Stimulated activated CD4-positive, alpha-beta T cell treated with anti-CD3 and anti-CD28 coated beads, Interleukin-12 subunit alpha, Interleukin-12 subunit beta, amount 100 ng/mL, for 24 hours (primary cell): ENCODE data around the gene ZNF385C.
"Not testable (repeated sequence)": the region's sequence is repeated elsewhere in the genome, so short reads cannot be mapped to it uniquely, and the experiment has no call there.

Experiments
- DNase-seq, 2 experiments: peaks; one replicate each; pipeline ENCODE4 v3.0.0-alpha.2; 2020; ENCODE audit warnings: low read depth in 2 of 2

Gene ZNF385C

DNA sequence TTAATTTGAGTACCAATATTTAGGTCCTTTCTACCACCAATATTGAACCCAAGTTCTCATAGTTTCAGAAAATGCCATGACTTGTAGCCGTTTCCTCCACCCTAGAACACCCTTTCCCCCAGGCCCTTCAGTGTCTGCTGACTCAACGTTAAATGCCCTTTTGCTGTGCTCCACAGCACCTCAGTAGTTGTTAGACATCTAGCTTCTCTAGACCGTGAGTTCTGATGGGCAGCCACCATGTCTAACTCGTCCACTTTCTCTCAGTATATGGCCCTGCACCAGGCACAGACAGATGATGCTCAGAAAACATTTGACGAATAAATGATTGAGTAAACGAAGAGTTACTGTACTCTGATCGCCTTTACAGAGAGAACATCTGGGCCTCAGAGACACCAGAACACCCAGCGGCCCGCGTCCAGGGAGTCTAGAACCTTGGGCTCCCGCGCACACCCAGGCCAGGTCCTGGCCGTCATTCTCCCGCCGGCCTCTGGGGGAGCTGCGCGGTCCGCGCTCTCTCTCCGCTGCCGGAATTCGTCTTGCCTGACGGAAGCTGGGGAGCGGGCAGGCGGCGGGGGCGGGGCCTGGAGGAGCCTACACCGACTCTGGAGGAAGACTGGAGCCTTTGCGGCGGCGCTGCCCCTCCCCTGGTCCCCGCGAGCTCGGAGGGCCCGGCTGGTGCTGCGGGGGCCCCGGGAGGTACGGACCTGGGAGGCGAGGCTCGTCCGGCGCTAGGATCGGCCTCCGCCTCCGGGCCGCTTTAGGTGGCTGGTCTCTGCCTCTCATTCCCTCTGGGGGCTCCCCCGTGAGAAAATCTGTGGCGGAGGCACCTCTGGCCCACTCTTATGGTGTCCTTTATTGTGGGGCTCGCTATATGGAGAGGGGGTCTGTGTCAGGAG is 78.5 kb downstream of the ZNF385C start, which contains the start of gene NKIRAS2:
Gene NKIRAS2 (plus strand): TSS at position 582 of the 896 bp plus-strand sequence. CDS start 1,488 bp downstream, outside the sequence.
- peak; percentile 85 to 94 for DNase-seq

DNA sequence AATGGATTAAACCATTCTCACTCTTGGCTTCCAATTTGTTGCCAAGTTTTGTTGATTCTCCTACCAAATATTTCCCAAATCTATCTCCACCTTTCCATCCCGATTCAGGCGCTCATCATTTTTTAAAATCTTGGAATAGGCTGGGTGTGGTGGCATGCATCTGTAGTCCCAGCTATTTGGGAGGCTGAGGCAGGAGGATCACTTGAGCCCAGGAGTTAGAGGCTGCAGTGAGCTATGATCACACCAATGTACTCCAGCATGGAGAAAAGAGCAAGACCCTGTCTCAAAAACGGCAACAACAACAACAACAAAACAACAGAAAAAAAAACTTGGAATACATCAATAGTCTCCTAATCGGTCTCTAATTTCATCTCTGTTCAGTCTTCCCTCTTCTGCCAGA is 79.3 kb downstream of the ZNF385C start:
- DNase-seq: no peak

DNA sequence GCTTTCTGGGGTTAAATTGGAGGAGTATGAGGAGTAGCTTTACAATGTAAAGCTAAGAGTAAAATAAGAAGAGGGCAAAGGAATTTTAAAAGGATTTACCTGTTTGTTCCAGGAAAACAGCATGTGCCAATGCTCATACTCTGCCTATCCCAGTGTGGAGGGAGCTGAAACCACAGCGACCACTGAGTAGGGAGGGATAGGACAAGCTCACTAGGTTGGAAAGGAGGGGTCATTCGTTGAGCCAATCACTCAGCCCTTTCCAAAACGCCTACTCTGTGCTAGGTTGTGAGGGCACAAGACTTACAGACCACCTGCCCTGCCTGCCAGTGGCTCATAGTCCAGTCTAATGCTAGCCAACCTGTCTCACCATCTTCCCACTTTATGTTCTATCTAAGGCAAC is 79.9 kb downstream of the ZNF385C start:
- DNase-seq: no peak

DNA sequence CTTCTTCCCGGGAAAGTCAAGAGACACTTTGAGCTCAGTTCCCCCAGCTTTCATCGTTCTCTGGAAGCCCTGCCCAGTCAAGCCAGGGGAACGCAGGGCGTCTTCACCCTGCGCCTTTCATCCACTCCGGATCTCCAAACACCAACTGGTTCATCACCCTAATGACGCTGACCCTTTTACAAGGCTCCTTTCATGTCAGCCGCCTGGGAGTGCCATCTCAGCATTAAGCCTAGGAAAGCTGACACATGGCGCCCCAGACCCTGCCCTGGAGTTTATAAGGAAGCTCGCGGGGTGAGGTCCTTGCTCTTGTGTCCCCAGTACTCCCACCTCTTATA is 80.4 kb downstream of the ZNF385C start:
- no peak for DNase-seq

DNA sequence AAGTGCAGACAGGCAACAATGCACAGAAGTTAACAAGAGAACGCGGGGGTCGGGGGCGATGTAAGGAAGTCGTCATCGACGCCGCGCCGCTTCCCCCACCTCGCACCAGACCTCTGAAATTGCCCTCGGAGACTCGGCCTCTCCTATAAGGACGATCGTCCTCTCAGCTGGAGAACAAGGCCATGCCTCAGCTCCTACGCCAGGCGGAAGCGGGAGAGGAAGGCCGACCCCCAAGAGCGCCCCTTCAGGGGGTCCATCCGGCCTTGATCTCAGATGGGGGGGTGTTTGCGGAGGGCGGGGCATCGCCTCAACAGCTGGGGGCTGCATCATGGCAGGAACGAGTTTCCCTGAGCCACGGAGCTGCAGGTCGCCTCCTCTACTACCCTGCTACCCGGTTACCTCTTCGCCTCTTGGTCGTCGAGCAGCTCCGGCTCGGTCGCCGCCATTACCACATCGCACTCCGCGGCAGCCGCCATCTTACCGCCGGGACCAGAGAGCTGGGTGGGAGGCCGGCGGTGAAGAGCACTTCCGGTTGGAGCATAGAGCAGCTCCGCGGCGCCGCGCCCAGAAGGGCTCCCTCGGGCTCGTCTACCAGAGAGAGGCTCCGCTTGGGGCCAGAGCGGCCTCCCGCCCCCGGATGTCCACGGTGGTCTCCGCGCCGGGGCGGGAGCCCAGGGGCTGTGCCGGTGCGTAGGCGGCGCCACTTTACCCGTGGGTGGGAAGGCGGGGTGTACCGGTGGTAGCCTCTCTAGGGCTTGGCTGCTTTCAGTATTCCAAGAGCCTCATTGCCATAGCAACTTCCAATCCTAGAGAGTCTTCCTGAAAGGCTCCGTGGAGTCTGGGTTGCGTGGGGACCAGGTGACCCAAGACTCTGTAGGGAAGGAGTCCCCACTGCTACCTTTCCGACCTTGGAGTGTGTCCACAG is 81.1 kb downstream of the ZNF385C start, which contains the start of gene DNAJC7:
Gene DNAJC7 (minus strand): TSS at position 499 of the 925 bp plus-strand sequence. CDS start 23 bp downstream, at position 476.
- peak; percentile 81 to 82 for DNase-seq

DNA sequence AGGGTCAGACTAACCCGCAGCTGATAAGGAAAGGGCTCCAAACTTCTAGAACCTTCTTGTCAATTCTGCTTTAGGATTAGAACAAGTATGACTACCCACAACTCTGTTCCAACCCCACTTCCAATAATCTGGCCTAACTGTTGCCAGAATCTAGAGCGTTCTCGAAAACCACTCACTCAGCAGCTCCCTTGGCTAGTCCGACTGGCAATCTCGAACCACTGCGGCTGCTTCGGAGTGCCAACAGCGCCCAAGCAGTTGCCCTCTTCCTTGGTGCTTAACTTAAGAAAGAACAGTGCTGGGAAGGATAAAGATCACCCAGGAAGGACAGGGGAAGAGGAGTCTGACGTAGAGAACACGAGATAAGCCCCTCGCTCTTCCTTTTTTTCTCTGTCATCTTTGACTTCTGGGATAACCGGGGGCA is 81.9 kb downstream of the ZNF385C start:
- no peak for DNase-seq

DNA sequence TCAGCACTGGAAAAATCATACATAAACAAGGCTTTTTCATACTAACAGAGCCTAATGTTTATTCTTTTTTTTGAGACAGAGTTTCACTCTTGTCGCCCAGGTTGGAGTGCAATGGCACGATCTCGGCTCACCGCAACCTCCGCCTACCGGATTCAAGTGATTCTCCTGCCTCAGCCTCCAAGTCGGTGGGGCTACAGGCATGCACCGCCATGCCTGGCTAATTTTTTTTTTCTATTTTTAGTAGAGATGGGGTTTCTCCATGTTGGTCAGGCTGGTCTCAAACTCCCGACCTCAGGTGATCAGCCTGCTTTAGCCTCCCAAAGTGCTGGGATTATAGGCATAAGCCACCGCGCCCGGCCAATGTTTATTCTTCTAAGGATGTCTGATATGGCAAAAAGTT is 84.5 kb downstream of the ZNF385C start:
- not testable (repeated sequence) for DNase-seq

DNA sequence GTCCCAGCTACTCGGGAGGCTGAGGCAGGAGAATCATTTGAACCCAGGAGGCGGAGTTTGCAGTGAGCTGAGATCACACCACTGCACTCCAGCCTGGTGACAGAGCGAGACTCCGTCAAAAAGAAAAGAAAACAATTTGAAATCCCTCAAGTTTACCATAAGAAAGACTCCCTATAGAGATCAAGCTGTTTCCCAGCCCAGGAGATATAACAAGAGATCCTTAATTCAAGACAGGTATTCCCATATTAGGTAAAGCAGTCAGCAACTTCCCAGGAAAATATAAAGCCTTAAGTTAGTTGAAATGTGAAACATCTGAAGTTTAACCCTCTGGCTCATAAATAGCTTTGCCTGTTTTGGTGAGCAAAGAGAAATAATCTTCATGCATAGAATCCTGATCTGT is 85.9 kb downstream of the ZNF385C start:
- not testable (repeated sequence) for DNase-seq

DNA sequence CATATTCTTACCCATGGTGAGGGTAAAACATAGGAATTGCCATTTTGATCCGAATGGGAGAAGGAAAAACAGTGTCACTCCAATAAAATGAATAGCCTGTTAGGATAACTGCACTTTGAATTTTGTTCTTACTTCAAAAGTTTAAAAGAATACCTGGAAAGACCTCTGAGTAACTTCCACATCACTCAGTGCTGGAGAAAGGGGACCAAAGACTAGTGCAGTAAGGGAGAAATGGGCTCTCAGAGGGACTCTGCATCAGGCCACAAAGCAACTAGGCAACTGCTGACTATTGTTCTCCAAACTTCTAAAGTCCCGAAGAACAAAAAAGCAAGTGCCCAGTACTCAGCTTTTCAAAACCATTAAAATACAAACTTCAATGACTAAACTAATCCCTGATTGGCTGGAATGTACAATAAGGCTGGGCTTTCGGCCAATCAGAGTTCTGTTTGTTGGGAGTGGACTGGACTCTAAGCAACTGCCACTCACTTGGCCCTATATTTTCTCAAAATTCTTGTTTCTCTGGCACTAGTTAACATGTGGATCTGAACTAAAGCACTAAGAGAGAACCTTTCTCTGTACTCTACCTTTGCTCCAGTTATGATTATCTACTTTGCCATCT is 87.3 kb downstream of the ZNF385C start:
- DNase-seq: no peak

DNA sequence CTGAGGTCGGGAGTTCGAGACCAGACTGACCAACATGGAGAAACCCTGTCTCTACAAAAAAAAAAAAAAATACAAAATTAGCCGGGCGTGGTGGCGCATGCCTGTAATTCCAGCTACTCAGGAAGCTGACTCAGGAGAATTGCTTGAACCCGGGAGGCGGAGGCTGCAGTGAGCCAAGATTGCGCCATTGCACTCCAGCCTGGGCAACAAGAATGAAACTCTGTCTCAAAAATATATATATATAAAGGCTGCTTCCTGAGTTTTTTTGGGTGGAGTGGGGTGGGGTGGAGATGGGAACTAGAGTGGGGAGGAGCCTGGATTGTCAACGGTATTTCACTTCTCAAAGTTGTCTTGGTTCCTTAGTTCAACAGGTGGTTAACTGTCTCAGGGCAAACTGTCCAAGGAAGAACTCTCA is 88.0 kb downstream of the ZNF385C start:
- DNase-seq: not testable (repeated sequence)

DNA sequence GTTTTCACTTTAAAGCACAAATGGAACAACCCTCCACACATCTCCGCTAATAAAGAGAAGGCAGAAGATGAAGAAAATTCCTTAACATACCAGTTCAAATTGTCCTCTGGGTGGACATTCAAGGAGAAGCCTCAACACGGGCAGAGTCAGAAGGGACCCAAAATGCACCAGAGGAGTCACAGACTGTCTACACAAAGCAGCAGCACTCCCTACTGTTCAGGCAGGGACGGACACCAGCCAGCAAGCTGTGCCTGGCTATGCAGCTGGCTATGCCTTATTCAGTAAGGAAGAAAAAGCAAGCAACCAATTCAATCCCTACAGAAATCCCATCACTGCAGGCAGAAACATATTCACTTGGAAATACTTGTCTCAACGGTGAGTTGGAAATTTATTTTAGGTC is 89.1 kb downstream of the ZNF385C start:
- DNase-seq: no peak

DNA sequence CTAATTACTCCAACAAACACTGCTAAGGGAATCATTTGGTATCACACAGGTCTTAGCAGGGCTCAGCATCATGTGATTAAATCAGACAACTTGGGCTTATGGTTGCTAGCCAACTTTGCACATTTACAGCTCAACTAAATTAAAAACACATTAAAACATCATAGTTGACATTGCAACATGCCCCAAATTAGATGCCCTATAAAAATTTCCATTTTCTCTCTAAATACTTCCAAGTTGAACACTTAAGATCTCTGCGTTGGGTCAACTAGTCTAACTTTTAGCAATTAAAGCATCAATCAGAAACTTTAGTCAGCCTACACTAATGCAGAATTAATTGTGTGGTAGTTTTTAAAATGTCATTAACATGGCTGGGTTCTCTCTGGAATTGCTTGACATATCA is 93.1 kb downstream of the ZNF385C start:
- no peak for DNase-seq

DNA sequence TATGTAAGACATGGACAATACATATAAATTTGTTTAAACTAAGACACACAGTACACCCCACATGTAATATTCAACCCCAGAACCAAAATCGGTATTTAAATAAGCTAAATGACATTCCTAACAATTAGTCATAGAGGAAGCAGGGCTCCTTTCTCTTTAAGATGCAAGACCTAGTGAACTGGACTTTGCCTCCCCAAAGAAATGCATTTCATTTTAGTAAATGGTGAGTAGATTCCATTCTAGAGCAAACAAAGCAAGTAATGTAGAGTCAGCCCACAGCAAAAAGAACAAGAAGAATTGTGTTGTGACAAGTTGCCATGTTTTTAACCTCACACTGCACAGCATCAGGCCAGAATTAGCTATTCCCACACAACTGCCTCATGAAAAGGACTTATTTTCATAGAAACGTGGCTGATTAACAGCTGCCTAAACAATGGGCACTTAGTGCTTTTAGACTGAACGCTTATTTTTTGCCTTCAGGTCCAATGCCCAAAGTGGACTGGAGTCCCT is 95.4 kb downstream of the ZNF385C start:
- no peak for DNase-seq

DNA sequence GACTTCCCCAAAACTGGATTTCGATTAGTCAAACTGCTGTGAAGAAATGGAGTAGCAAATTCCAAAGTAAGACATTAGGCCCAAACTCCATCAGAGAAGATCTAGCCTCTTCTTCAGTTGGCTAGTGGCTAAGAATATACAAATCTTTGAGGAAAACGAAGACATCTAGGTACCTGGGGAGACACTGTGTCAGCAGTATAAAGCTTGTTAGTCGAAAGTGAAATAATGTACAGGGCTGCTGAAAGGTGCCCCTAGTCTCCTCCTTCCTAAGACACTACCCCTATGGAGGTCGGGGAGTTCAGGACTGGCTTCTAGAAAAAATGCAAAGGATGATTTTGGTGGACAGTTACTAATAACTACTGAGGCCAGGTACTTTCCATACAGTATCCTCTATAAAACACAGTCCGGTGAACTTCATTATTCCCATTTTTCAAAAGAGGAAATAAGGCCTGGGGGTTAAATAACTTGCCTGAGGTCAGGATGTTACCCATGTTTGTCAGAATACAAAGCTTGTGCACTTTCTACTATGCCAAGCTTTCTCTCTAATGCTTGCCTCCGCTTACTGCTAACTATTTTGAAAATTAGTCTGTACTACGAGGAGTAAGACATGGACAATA is 96.0 kb downstream of the ZNF385C start:
- no peak for DNase-seq

DNA sequence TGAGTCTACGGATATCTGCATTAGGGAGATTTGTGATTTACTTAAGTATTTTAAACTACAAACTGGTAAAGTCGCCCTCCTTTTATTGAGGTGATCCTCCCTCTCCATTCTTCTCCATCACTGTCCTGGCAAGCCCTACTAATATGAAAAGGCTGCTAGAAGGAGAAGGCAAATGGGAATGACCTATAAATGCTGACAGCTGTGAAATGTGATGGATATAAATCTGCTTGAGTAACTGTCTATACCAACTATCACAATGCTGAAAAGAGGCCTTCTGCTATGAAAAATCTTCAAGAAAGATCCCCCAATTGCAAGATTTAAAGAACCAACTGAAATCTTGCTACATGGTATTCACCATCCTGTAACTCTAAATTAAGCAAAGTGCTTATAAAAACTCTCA is 96.5 kb downstream of the ZNF385C start:
- no peak for DNase-seq

DNA sequence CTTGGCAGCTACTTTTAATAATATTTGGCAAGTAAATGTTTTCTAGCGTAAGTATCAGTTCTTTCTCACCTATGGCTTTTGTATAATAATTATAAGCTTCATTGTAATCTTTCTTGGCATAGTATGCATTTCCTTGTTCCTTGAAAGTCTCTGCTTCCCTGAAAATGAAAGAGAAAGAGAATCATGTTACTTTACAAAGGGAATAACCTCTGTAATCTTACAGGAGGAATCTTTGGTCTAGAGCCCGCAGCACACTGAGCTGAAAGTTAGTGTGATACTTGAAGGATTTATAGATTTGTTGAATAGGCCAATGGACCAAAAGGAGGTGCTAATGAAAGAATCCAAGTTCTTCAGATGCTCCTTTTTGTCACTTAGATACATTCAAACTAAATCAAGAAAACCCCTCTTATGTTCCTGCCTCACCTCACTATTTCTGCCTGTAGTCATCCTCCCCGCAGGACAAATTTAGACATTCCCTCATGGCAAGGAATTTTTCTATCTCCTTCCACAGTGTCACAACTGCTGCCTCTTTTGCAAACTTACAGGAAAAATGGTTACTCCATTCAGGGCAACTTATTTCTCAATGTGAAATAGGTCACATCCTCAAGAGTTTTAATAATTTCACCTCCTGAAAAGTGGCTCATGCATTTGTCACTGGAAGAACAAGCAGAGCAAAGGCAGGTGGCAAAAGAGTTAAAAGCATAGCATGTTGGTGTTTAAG is 97.7 kb downstream of the ZNF385C start:
- DNase-seq: no peak

DNA sequence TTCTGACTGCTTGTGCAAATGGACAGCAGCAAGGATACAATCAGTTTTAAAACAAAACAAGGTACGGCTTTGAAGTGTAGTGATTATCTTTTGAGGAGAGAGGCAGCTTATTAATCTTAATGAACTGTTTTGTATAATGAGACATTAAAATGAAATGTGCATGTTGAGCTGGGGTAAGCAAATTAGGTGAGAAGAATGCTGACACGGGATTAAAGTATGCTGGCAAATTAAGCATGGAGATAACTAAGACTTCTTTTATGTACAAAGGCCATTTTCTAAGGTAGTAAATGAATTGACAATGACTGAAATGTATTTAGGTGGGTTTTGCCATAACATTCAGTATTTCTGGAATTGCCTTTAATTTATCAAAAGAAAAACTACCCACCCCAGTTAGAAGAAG is 99.8 kb downstream of the ZNF385C start:
- no peak for DNase-seq

DNA sequence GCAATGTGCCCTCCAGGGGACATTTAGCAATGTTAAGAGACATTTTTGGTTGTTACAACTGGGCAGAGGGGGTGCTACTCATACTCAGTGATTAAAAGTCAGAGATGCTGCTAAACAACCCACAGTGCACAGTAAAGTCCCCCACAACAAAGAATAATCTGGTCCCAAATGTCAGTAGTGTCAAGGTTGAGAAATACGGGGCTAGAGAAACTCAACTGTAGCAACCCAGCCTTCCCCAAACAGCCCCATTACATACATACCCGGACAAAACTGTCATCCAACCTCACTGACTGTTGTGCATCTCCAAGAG is 101.5 kb downstream of the ZNF385C start:
- DNase-seq: no peak

DNA sequence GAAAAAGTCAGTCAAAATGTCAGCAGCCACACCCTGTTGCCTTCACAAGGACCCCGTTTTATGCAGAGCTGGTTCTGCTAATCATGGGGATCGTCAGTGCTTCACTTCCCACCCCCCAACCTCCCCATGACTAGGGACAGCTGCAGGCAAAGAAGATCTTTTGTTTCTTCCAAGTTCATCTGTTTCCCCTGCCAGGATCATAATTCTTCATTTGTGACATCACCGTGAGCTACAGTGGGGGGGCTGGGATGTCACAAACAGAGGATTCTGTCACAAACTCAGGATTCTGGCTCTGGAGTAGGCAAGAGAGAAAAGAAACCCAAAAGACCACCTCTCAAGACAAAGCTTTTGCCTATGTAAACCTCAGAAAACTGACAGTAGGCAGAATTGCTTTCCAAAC is 105.7 kb downstream of the ZNF385C start:
- DNase-seq: no peak

DNA sequence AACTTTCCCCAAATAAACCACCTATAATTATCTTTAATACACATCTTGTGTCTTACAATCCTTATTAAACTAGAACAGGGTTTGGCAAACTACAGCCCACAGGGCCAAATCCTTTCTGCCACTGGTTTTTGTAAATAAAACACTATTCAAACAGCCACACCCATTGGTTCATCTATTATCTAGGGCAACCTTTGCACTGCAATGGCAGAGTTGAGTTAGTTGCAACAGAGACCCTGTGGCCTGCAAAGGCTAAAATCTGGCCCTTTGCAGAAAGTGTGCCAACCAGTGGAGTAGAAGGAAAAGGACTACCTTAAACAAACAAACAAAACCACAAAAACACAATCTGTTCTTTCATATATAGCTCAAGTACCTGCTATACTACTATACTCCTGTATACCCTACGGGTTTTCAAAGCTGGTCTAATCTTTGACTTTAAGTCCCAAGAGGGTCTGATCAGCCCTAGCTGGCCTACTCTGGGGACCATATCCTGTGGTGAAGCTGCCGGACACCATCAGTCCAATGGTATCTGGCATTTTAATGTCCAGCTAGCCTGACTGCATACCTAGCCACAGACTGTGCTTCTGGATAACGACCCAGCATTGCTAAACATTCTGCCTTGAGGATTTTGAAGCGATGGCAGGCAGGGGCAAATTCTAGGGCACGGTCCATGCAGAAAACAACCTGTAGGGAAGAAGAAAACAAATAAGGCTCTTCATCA is 108.4 kb downstream of the ZNF385C start:
- no peak for DNase-seq
